GM18508 (cell line): ENCODE measurements around the gene AHRR.

ENCODE experiments used
- ATAC-seq: cut with Tn5 transposase; IDR thresholded peaks from one replicate; pipeline ENCODE4 v1.9.1; 2021; ENCODE audit warnings: moderate number of reproducible peaks; ENCODE audit not compliant: insufficient read depth, unreplicated experiment

The AHRR gene

GRCh38 chr5:344668-345067 lies 23.2 kb downstream of the AHRR start:
- no peak for ATAC-seq

GRCh38 chr5:345404-346195 lies 24.1 kb downstream of the AHRR start:
- no peak for ATAC-seq

- ATAC-seq = no peak
Measured at GRCh38 chr5:346229-346935, 24.9 kb downstream of the AHRR start.

- ATAC-seq = no peak
Measured at GRCh38 chr5:347712-348284, 26.3 kb downstream of the AHRR start.

GRCh38 chr5:348726-349125 lies 27.2 kb downstream of the AHRR start:
- ATAC-seq = no peak

- no peak for ATAC-seq
Measured at GRCh38 chr5:350355-350754, 28.8 kb downstream of the AHRR start.

- no peak for ATAC-seq
Measured at GRCh38 chr5:351084-351920, 29.8 kb downstream of the AHRR start.

- ATAC-seq = no peak
Measured at GRCh38 chr5:351921-352245, 30.4 kb downstream of the AHRR start.

GRCh38 chr5:352639-353611 lies 31.4 kb downstream of the AHRR start:
- no peak for ATAC-seq

GRCh38 chr5:353612-354580 lies 32.4 kb downstream of the AHRR start:
- no peak for ATAC-seq

- ATAC-seq = no peak
Measured at GRCh38 chr5:354581-355378, 33.3 kb downstream of the AHRR start.

GRCh38 chr5:355379-355935 lies 33.9 kb downstream of the AHRR start:
- ATAC-seq = no peak

GRCh38 chr5:355958-356357 lies 34.4 kb downstream of the AHRR start:
- ATAC-seq = no peak

- no peak for ATAC-seq
Measured at GRCh38 chr5:359301-359897, 37.9 kb downstream of the AHRR start.

GRCh38 chr5:360257-361027 lies 38.9 kb downstream of the AHRR start:
- no peak for ATAC-seq

GRCh38 chr5:362189-362588 lies 40.7 kb downstream of the AHRR start:
- ATAC-seq = no peak
